HL-60 (cell line): ENCODE data around the gene DERA.
"Not testable (repeated sequence)": the region's sequence is repeated elsewhere in the genome, so short reads cannot be mapped to it uniquely, and the experiment has no call there.

Experiments used
- DNase-seq, 2 experiments: peaks; one replicate each; pipeline ENCODE4 v3.0.0-alpha.2; 2010 to 2020; ENCODE audit warnings: low read depth in 1 of 2, low spot score in 1 of 2
- H3K27ac ChIP-seq: fragments of 250-450 bp; sonication (Bioruptor Pico); replicated peaks from 2 replicates; pipeline ENCODE4 v1.5.1; 2020; ENCODE audit warnings: mild to moderate bottlenecking, moderate library complexity
- H3K27me3 ChIP-seq: fragments of 250-450 bp; sonication (Bioruptor Pico); 2 replicates; pipeline ENCODE4 v1.5.1; 2021; ENCODE audit warnings: mild to moderate bottlenecking, moderate library complexity; ENCODE audit not compliant: insufficient read depth, poor library complexity, severe bottlenecking
- H3K4me3 ChIP-seq: replicated peaks from 2 replicates; pipeline ENCODE4 v1.5.1; 2011; ENCODE audit warnings: mild to moderate bottlenecking, control low read depth, low read length; ENCODE audit not compliant: insufficient read depth
- CTCF ChIP-seq: IDR thresholded peaks from one replicate; pipeline ENCODE4 v1.5.1; 2011; ENCODE audit warnings: low read length, control low read depth, inconsistent platforms; ENCODE audit not compliant: insufficient read depth
- GABPA ChIP-seq: IDR thresholded peaks from 2 replicates; pipeline ENCODE4 v1.6.1; 2012; ENCODE audit warnings: low read depth
- POLR2AphosphoS5 ChIP-seq: IDR thresholded peaks from 2 replicates; pipeline ENCODE4 v1.6.1; 2012; ENCODE audit warnings: low read depth
- REST ChIP-seq: IDR thresholded peaks from 2 replicates; pipeline ENCODE4 v1.6.1; 2012; ENCODE audit warnings: low read depth; ENCODE audit not compliant: insufficient replicate concordance
- SPI1 ChIP-seq: IDR thresholded peaks from 2 replicates; pipeline ENCODE4 v1.6.1; 2012; ENCODE audit warnings: low read depth, mild to moderate bottlenecking, borderline replicate concordance

The DERA gene

GRCh38 chr12:15962760-15963159, 51.6 kb downstream of the DERA start:
- TF ChIP-seq REST (no peak), GABPA (no peak), CTCF (no peak), POLR2AphosphoS5 (no peak), SPI1 (no peak)
- no peak for DNase-seq
- H3K27me3 ChIP-seq = no peaks in the 10 kb centered on the region
- H3K27ac ChIP-seq = no peak overlapping the region
- no peak overlapping the region for H3K4me3 ChIP-seq

GRCh38 chr12:15963271-15963670, 52.1 kb downstream of the DERA start:
- Histone ChIP-seq H3K4me3 (no peak overlapping the region), H3K27me3 (no peaks in the 10 kb centered on the region), H3K27ac (no peak overlapping the region)
- TF ChIP-seq POLR2AphosphoS5 (no peak), CTCF (no peak), REST (no peak), GABPA (no peak), SPI1 (no peak)
- DNase-seq = no peak

GRCh38 chr12:15966426-15966825, 55.3 kb downstream of the DERA start:
- no peak for DNase-seq
- no peaks in the 10 kb centered on the region for H3K27me3 ChIP-seq
- TF ChIP-seq POLR2AphosphoS5 (no peak), GABPA (no peak), SPI1 (no peak), CTCF (no peak), REST (no peak)
- no peak overlapping the region for H3K27ac ChIP-seq
- no peak overlapping the region for H3K4me3 ChIP-seq

- H3K4me3 ChIP-seq, H3K27me3 ChIP-seq, DNase-seq, H3K27ac ChIP-seq: not testable (repeated sequence)
Observed at GRCh38 chr12:15967053-15967452, 55.9 kb downstream of the DERA start.
